ENCODE data around the gene BICDL2.

BICDL2 gene

DNA sequence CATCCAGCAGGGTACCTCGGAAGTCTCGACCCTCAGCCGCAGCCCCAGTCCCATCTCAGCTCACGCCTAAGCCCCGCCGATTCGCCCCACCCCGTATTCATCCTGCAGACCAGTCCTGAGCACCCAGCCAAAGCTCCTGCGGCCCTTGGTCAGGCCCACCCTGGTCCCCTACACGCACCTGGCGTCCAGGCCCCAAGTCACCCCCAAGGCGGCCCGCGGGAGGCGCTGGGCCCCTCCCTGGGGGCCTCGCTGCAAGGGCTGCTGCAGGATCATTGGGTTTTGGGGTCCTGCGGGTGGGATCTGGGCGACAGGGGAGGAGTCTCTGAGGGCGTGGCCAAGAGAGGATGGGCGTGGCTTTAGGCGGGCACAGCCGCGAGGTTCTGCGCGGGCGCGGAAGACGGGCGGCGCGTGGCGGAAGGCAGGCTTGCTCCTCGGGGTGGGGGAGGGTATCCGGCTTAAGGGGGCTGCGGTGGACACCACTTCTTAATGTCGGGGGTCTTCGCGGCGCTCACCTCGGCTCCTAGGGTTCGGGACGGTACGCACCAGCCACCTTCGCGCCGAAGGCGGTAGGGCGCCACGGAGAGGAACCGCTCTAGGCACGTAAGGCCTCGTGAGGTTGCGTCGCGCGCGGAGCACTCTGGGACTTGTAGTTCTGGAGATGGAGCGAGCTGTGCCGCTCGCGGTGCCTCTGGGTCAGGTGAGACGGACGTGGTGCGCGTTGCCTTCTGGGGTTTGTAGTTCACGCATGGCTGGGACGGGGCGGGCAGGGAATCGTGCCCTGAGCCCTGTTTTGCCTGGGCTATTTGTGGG, 12.9 kb downstream of the BICDL2 start, which contains the start of the genes HCFC1R1 and THOC6:
TSS of gene HCFC1R1 (minus strand) at position 274 of the 810 bp plus-strand sequence. CDS start at position 273, 1 bp downstream.
TSS of gene THOC6 (plus strand) at position 367 of the 810 bp plus-strand sequence. CDS start at position 659, 292 bp downstream.
- peak; percentile 88 for DNase-seq (ENCODE audit: low spot score)

DNA sequence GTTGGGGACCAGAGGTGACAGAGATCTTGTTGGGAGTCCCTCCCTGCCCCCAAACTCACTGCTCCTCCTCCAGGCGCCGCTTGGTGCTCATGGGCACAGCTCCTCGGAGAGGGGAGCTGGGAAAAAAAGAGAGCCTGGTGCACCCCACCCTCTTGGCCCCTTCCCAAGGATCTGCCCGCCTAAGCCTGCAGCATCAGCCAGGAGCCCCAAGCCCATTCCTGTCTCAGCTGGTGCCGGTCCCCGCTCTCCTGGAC, 13.4 kb downstream of the BICDL2 start:
- peak; percentile 39 for DNase-seq (ENCODE audit: low spot score)

DNA sequence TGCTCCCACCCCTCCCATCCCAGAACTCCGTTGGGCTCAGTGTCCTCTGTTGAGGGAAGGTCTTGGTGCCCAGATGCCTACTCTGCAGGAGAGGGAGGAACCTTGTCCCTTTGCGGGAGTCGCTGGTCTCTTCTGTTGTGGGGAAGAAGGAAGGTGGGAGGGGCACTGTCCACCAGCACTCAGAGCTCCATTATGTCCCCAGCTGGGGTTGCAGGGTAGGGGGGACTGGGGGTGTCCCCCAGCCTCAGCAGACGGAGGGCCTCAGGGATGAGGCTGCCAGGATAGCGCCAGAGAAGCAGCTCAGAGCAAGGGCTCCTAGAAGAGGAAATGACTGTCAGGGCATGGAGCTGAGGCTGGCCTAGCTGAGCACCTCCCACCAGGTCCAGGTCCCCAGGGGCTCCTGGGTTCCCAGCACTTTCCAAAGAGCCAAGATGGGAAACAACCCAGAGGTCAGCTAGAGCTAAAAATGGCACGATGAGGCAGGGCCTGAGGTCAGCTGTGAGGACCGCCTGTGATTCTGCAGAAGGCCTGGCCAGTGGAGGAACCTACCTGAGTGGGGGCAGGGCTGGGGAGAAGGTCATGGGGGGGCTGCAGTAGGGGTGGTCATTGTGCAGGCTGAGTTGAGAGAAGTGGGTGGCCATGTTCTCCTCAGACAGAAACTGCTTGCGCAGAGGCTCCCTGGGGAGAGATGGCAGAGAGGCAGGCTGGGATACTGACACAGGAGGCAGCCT, 13.9 kb downstream of the BICDL2 start:
- peak; percentile 48 for DNase-seq (ENCODE audit: low spot score)

DNA sequence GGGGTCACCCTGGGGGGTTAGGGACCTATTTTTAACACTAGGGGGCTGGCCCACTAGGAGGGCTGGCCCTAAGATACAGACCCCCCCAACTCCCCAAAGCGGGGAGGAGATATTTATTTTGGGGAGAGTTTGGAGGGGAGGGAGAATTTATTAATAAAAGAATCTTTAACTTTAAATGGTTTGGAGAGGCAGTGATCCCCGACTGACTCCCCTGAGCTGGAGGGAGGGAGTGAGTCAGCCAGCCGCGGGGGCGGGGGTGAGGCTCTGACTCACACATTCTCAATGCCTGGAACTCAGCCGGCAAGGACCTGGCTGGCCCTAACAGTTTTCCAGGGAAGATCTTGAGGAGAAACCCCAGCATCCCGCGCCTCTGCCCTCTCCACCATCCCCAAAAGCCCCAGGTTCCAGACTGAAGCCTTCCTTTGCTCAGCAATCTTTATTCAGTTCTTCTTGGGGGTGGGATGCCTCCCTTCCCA, 14.5 kb downstream of the BICDL2 start:
- peak; percentile 87 for DNase-seq (ENCODE audit: low spot score)

DNA sequence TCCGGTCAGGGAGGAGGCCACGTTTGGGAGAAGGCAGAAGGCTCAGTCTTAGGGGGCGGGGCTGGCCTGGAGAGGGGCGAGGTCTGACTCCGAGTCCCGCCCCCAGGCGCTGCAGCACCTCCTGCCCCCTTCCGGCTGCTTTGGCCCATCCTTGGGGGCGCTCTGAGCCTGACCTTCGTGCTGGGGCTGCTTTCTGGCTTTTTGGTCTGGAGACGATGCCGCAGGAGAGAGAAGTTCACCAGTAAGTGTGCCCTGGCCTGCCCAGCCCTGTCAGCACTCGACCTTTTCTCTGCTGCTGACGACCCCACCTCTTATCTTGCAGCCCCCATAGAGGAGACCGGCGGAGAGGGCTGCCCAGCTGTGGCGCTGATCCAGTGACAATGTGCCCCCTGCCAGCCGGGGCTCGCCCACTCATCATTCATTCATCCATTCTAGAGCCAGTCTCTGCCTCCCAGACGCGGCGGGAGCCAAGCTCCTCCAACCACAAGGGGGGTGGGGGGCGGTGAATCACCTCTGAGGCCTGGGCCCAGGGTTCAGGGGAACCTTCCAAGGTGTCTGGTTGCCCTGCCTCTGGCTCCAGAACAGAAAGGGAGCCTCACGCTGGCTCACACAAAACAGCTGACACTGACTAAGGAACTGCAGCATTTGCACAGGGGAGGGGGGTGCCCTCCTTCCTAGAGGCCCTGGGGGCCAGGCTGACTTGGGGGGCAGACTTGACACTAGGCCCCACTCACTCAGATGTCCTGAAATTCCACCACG, 15.1 kb downstream of the BICDL2 start:
- peak; percentile 79 for DNase-seq (ENCODE audit: low spot score)

GRCh38 chr16:3020604-3021448, 15.9 kb downstream of the BICDL2 start:
- DNase-seq (ENCODE audit: low spot score), result peak; percentile 91

DNA sequence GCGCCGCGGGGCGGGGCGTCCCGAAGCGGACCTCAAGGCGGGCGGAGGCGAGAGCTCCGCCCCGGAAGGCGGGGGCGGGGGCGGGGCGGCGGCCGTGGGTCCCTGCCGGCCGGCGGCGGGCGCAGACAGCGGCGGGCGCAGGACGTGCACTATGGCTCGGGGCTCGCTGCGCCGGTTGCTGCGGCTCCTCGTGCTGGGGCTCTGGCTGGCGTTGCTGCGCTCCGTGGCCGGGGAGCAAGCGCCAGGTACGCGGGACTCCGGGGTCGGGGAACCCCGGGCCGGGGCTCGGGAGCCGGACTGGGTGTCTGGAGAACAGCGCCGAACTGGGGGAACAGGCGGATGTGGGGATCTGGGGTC, 16.5 kb downstream of the BICDL2 start, which contains the start of gene TNFRSF12A:
TSS of gene TNFRSF12A (plus strand) at position 122 of the 357 bp plus-strand sequence. CDS start at position 152, 30 bp downstream.
- peak; percentile 76 for DNase-seq (ENCODE audit: low spot score)

GRCh38 chr16:3019594-3020246, 17.0 kb downstream of the BICDL2 start:
- no peak for DNase-seq (ENCODE audit: low spot score)

DNA sequence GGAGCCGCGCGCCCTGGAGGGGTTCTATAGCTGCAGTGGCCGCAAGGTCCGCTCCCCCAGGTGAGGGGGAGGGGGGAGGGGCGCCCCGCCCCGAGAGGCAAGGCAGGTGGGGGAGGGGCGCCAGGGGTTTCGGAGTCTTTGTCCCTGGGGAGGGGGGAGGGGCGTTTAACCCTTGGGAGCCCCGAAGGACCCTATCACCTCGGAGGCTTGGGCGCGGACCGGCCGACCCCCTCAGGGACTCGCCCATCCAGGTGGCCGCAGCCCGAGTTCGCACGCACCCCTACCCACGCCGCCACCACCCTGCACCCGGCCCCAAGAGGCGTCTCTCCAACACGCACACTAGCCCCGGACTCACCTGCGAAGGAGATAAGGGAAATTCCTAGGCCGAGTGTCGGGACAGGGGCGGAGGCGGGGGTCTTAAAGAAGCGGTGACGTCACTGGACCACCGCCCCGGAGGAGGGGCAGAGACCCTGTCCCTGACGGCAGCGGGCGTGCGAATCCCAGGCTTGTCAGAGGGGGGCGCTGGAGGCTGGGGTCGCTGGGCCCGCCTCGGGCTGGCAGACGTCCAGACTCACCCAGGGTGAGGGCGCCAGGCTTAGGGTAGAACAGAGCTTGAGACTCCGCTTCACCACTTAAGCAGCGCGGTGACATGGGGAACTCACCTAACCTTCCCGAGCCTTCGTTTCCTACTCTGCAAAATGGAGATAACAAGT, 18.8 kb downstream of the BICDL2 start, which contains the start of gene CLDN6:
TSS of gene CLDN6 (minus strand) at position 390 of the 713 bp plus-strand sequence. CDS start 2,162 bp downstream, outside the sequence.
- DNase-seq (ENCODE audit: low spot score), result no peak

DNA sequence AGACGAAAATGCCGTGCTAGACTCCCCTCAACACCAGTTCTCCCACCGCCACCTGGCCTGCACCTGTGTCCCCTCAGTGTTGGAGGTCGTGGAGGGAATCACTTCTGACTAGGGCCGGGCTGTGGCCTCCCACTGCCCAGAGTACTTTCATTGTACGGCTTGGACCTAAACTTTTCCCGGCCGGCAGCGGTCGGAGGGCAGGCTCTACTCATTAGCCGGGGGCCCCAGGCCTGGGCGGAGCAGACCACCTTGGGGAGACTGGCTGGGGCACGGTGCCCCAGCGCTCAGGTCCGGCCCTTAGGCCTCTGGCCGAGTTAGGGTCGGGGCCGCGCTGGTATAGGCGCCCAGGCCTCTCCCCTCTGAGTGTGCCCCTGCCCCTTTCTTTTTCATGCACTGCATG, 19.4 kb downstream of the BICDL2 start:
- DNase-seq (ENCODE audit: low spot score), result no peak

DNA sequence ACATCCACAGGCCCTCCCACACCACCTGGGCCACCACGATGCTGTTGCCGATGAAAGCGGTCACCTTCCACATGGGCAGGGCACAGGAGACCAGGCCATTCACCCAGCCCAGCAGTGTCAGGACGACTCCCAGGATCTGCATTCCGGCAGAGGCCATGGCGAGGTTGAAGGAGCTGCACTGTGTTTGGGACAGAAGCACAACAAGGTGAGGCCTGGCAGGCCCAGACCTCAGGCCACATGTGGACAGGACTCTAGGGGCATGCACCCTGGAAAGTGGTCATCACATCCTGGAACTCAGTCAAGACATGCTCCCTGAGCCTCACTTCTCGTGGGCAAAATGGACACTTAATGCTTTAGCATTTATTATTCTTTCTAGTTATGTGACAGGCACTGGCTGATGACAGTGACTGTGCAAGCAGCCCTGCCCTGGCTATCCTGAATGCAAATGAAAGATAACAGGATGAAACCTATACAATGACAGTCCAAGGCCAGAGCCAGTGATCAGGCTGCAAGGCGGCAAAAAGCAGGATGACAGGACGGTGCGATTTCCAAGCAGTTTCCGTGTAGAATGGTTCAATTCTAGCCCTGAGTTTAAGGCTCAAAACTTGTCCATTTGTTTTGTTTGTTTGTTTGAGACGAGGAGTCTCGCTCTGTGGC, 20.8 kb downstream of the BICDL2 start:
- DNase-seq (ENCODE audit: low spot score), result no peak

- no peak for DNase-seq (ENCODE audit: low spot score)
Observed at GRCh38 chr16:3014971-3015370, 21.8 kb downstream of the BICDL2 start.

- DNase-seq (ENCODE audit: low spot score), result no peak
Observed at GRCh38 chr16:3013998-3014690, 22.6 kb downstream of the BICDL2 start.

DNA sequence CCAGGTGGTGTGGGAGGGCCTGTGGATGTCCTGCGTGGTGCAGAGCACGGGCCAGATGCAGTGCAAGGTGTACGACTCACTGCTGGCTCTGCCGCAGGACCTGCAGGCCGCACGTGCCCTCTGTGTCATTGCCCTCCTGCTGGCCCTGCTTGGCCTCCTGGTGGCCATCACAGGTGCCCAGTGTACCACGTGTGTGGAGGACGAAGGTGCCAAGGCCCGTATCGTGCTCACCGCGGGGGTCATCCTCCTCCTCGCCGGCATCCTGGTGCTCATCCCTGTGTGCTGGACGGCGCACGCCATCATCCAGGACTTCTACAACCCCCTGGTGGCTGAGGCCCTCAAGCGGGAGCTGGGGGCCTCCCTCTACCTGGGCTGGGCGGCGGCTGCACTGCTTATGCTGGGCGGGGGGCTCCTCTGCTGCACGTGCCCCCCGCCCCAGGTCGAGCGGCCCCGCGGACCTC, 23.2 kb downstream of the BICDL2 start:
- no peak for DNase-seq (ENCODE audit: low spot score)

DNA sequence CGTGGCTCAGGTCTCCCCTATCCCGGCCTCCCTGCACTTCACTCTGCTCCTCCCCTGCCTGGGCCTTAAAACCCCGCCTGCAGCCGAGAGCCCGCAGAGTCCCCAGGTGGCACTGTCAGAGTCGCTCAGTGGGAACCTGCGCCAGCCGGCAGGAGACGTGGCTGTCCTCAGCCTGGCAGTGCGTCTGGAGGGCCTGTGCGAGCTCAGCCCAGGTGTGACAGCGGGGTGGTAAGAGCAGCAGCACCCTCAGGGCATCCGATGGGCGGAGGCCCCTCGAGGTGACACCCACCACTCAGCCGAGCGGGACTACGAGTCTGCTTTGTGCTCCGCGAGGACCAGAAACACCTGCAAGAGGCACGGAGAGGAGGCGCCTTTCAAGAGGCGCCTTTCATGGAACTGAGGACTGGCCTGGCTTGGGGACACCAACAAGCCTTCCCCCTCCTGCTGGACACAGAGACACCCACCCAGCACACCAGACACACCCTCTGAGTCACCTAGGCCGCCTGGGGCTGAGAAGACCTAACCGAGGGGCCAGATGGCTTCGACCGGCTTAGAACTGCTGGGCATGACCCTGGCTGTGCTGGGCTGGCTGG, 23.8 kb downstream of the BICDL2 start, which contains the start of gene CLDN9:
TSS of gene CLDN9 (plus strand) at position 96 of the 593 bp plus-strand sequence. CDS start at position 536, 440 bp downstream.
- DNase-seq (ENCODE audit: low spot score), result no peak

GRCh38 chr16:3012246-3012645, 24.5 kb downstream of the BICDL2 start:
- no peak for DNase-seq (ENCODE audit: low spot score)

- DNase-seq (ENCODE audit: low spot score), result no peak
Observed at GRCh38 chr16:3010510-3010909, 26.2 kb downstream of the BICDL2 start.

All from kidney capillary endothelial cell (primary cell).